NT2/D1 (cell line): ENCODE measurements around the gene MRPL34.

Source experiments
- DNase-seq: peaks from one replicate; pipeline ENCODE4 v3.0.0-alpha.2; 2011; ENCODE audit warnings: low read depth, low spot score
- H3K27me3 ChIP-seq: 2 replicates; pipeline ENCODE4 v1.6.0; 2011; ENCODE audit warnings: mild to moderate bottlenecking; ENCODE audit not compliant: insufficient read length, insufficient read depth
- H3K36me3 ChIP-seq: 2 replicates; pipeline ENCODE4 v1.6.1; 2011; ENCODE audit warnings: mild to moderate bottlenecking, low read length, mixed read lengths; ENCODE audit not compliant: insufficient read depth, insufficient read length
- H3K4me1 ChIP-seq: 2 replicates; pipeline ENCODE4 v1.5.1; 2011; ENCODE audit not compliant: insufficient read depth, insufficient read length
- H3K4me3 ChIP-seq: 2 replicates; pipeline ENCODE4 v1.5.1; 2011; ENCODE audit warnings: low read depth; ENCODE audit not compliant: insufficient read length
- H3K9ac ChIP-seq: 2 replicates; pipeline ENCODE4 v1.6.0; 2011; ENCODE audit warnings: low read depth; ENCODE audit not compliant: insufficient read length
- H3K9me3 ChIP-seq: 2 replicates; pipeline ENCODE4 v1.5.1; 2011; ENCODE audit warnings: mild to moderate bottlenecking, low read length; ENCODE audit not compliant: insufficient read depth
- SUZ12 ChIP-seq: IDR thresholded peaks from 2 replicates; pipeline ENCODE4 v1.6.1; 2011; ENCODE audit not compliant: insufficient read length, insufficient read depth; ENCODE audit errors: extremely low read depth
- YY1 ChIP-seq: IDR thresholded peaks from 2 replicates; pipeline ENCODE4 v1.6.1; 2011; ENCODE audit not compliant: insufficient read length, insufficient read depth
- ZNF274 ChIP-seq: IDR thresholded peaks from 2 replicates; pipeline ENCODE4 v1.6.1; 2011; ENCODE audit warnings: mild to moderate bottlenecking, low read depth, low read length

The MRPL34 gene

GRCh38 chr19:17321655-17322489, 16.2 kb downstream of the MRPL34 start:
- no peak for TF ChIP-seq ZNF274
- TF ChIP-seq YY1, result no peak
- TF ChIP-seq SUZ12, result no peak
- Histone ChIP-seq H3K9ac (no peak overlapping the region), H3K9me3 (no peaks in the 10 kb centered on the region), H3K36me3 (peaks cover 62% of the 10 kb centered on the region), H3K27me3 (no peaks in the 10 kb centered on the region), H3K4me1 (peaks cover 23% of the 10 kb centered on the region), H3K4me3 (no peak overlapping the region)
- no peak for DNase-seq

DNA sequence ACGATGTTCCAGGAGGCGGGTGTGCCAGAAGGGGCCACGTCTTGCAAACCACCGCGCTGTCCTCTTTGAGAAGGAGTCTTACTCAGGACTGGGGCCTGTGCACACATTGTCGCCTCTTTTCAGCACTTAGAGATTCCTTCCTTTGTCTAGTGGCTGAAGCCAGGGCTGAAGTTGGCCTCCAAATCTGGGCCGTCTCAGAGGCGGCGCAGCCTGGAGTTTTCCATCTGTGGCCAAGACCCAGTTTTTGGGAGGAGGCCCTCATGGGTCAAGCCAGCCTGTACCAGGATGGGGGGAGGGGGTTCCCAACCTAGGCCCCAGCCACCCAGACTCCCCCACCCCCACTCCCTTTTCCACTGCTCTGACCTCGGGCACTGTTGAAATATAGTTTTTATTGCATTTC, 17.2 kb downstream of the MRPL34 start:
- H3K36me3 ChIP-seq, result peaks cover 60% of the 10 kb centered on the region
- no peaks in the 10 kb centered on the region for H3K9me3 ChIP-seq
- no peak overlapping the region for H3K9ac ChIP-seq
- no peak for DNase-seq
- H3K27me3 ChIP-seq, result no peaks in the 10 kb centered on the region
- no peak for TF ChIP-seq SUZ12
- no peak overlapping the region for H3K4me3 ChIP-seq
- peaks cover 24% of the 10 kb centered on the region for H3K4me1 ChIP-seq

DNA sequence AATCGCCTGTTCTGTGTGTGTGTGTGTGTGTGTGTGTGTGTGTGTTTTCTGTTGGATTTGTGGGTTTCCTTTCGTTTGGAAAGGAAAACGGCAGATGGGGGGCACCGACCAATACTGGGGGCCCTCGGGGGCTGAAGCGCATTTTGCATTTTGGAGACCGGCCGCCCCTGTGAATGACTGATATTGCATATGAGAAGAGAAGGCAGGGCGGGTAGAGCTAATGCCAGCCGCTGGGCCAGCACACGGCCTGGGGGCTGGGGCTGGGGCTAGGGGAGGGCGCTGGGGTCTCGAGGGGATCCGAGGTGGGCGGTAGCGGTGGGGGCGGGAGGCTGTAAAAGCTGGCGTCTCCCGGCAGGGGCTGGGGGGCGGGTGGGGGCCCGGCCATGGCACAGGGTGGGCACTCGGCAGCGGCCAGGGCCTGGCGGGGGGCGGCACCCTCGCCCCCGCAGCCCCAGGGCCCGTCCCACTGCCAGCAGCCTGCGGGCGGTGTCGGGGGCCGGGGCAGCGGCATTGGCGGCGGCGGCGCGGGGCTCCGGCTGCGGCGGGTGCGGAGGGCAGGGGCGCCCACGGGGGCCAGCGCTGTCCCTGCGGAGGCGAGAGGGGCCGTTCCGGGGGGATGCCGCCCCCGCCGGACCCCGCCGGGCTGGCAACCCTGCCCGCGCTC, 17.8 kb downstream of the MRPL34 start:
- Histone ChIP-seq H3K9ac (no peak overlapping the region), H3K4me1 (peaks cover 24% of the 10 kb centered on the region), H3K9me3 (no peaks in the 10 kb centered on the region), H3K4me3 (no peak overlapping the region), H3K36me3 (peaks cover 60% of the 10 kb centered on the region), H3K27me3 (no peaks in the 10 kb centered on the region)
- no peak for DNase-seq
- TF ChIP-seq SUZ12 (no peak), YY1 (no peak), ZNF274 (no peak)

GRCh38 chr19:17323964-17324332, 18.3 kb downstream of the MRPL34 start:
- H3K36me3 ChIP-seq, result peaks cover 56% of the 10 kb centered on the region
- peaks cover 26% of the 10 kb centered on the region for H3K4me1 ChIP-seq
- H3K9ac ChIP-seq, result peak overlapping the region; percentile 66
- no peaks in the 10 kb centered on the region for H3K9me3 ChIP-seq
- no peak overlapping the region for H3K4me3 ChIP-seq
- no peaks in the 10 kb centered on the region for H3K27me3 ChIP-seq
- TF ChIP-seq SUZ12, result no peak
- no peak for TF ChIP-seq YY1
- no peak for TF ChIP-seq ZNF274
- no peak for DNase-seq

GRCh38 chr19:17324357-17325114, 18.9 kb downstream of the MRPL34 start:
- no peak for DNase-seq
- Histone ChIP-seq H3K9me3 (no peaks in the 10 kb centered on the region), H3K4me3 (no peak overlapping the region), H3K36me3 (peaks cover 54% of the 10 kb centered on the region), H3K4me1 (peaks cover 31% of the 10 kb centered on the region), H3K27me3 (no peaks in the 10 kb centered on the region), H3K9ac (peak overlapping the region; percentile 66)
- no peak for TF ChIP-seq ZNF274
- no peak for TF ChIP-seq SUZ12
- no peak for TF ChIP-seq YY1

DNA sequence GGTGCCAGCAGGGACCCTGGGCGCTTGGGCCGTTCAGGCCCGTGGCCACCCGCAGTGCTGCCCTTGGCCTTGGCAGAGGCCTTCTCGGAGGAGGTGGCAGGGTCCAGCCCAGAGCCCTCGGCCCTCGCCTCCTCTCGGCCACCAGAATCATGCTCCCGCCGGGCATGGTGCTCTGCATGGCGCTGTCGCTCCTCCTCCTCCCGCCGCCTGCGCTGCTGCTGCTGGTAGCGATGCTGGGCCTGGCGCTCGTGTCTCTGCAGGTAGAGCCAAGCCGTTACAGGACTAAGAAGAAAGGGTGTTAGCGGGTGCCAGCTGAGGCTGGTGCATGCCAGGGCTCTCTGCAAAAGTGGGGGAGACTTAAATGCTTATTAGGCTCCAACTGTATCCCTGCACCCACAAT, 19.5 kb downstream of the MRPL34 start:
- no peak for DNase-seq
- TF ChIP-seq ZNF274 (no peak), SUZ12 (no peak), YY1 (no peak)
- no peak overlapping the region for H3K4me3 ChIP-seq
- H3K4me1 ChIP-seq, result peaks cover 33% of the 10 kb centered on the region
- no peaks in the 10 kb centered on the region for H3K27me3 ChIP-seq
- no peaks in the 10 kb centered on the region for H3K9me3 ChIP-seq
- H3K9ac ChIP-seq, result peak overlapping the region; percentile 42
- H3K36me3 ChIP-seq, result peaks cover 53% of the 10 kb centered on the region
